IMR-90 (cell line): ENCODE measurements around the gene FAM184A. TPM values are rescaled to one million over a fixed set of nuclear protein-coding genes. Genes with fewer than 3 reads are reported as not detected.

ENCODE experiments used
- ATAC-seq: fragments of 200-7000 bp; cut with Tn5 transposase; 2 replicates; pipeline ENCODE4 v1.9.1; 2020; ENCODE audit warnings: low read depth, mild to moderate bottlenecking, moderate library complexity
- BruUV-seq: library from RNA; stranded (reverse); fragments of 400-500 nt; replicated peaks from 2 replicates; lab custom pipeline; 2021; lab: Mats Ljungman, UMichigan
- CTCF ChIA-PET: fragments of 300-600 bp; formaldehyde crosslinking; extraction: SDS; loops from one replicate; lab custom pipeline; 2021; ENCODE audit warnings: antibody characterized with exemption; lab: Yijun Ruan, JAX
- POLR2A ChIA-PET: fragments of 300-600 bp; sonication (Branson Sonifier 250); formaldehyde crosslinking; loops from one replicate; lab custom pipeline; 2022; ENCODE audit warnings: antibody characterized with exemption; ENCODE audit not compliant: unreplicated experiment; lab: Charles Lee
- DNase-seq: peaks from one replicate; pipeline ENCODE4 v3.0.0; 2013
- H2AFZ ChIP-seq: replicated peaks from 2 replicates; pipeline ENCODE3; 2013; ENCODE audit warnings: low read length, mild to moderate bottlenecking; ENCODE audit not compliant: poor library complexity
- H2AK5ac ChIP-seq: 2 replicates; pipeline ENCODE4 v1.6.1; 2013; ENCODE audit warnings: low read depth, low read length, inconsistent platforms
- H2AK9ac ChIP-seq: replicated peaks from 2 replicates; pipeline ENCODE3; 2013; ENCODE audit warnings: mild to moderate bottlenecking, low read depth, low read length, moderate library complexity; ENCODE audit not compliant: poor library complexity
- H2BK120ac ChIP-seq: 2 replicates; pipeline ENCODE4 v1.6.1; 2013; ENCODE audit warnings: low read depth, low read length, inconsistent platforms
- H2BK15ac ChIP-seq: 3 replicates; pipeline ENCODE4 v1.6.1; 2013; ENCODE audit warnings: low read depth, low read length, inconsistent platforms
- H2BK20ac ChIP-seq: 2 replicates; pipeline ENCODE4 v1.6.1; 2013; ENCODE audit warnings: low read depth, mild to moderate bottlenecking, inconsistent platforms, low read length, moderate library complexity
- H2BK5ac ChIP-seq: 2 replicates; pipeline ENCODE4 v1.6.1; 2013; ENCODE audit warnings: mild to moderate bottlenecking, low read depth, low read length, inconsistent platforms; ENCODE audit not compliant: poor library complexity, severe bottlenecking
- H3K14ac ChIP-seq: replicated peaks from 2 replicates; pipeline ENCODE4 v1.6.1; 2013; ENCODE audit warnings: low read depth, low read length, inconsistent platforms
- H3K18ac ChIP-seq: 2 replicates; pipeline ENCODE4 v1.6.1; 2013; ENCODE audit warnings: low read depth, low read length, control low read depth
- H3K23ac ChIP-seq: 2 replicates; pipeline ENCODE4 v1.6.1; 2013; ENCODE audit warnings: low read depth, low read length, inconsistent platforms
- H3K27ac ChIP-seq: 2 replicates; pipeline ENCODE4 v1.5.1; 2013; ENCODE audit warnings: mild to moderate bottlenecking, control low read depth, low read length; ENCODE audit not compliant: insufficient read depth
- H3K27me3 ChIP-seq: 2 replicates; pipeline ENCODE4 v1.6.1; 2013; ENCODE audit warnings: low read length; ENCODE audit not compliant: control insufficient read depth, insufficient read depth
- H3K36me3 ChIP-seq: 2 replicates; pipeline ENCODE4 v1.6.1; 2013; ENCODE audit warnings: low read length, mixed read lengths; ENCODE audit not compliant: control insufficient read depth, insufficient read depth
- H3K4ac ChIP-seq: 2 replicates; pipeline ENCODE4 v1.6.1; 2013; ENCODE audit warnings: low read depth, low read length, inconsistent platforms
- H3K4me1 ChIP-seq: 2 replicates; pipeline ENCODE4 v1.6.1; 2013; ENCODE audit warnings: low read length, mixed read lengths; ENCODE audit not compliant: control insufficient read depth, insufficient read depth
- H3K4me2 ChIP-seq: 2 replicates; pipeline ENCODE4 v1.6.1; 2013; ENCODE audit warnings: low read depth, mild to moderate bottlenecking, control low read depth, low read length, moderate library complexity
- H3K4me3 ChIP-seq: 2 replicates; pipeline ENCODE4 v1.5.1; 2013; ENCODE audit warnings: low read depth, mild to moderate bottlenecking, control low read depth, low read length, moderate library complexity; ENCODE audit not compliant: insufficient read depth
- H3K56ac ChIP-seq: 2 replicates; pipeline ENCODE4 v1.6.1; 2013; ENCODE audit warnings: low read length, inconsistent platforms; ENCODE audit not compliant: insufficient read depth; ENCODE audit errors: extremely low read depth
- H3K79me1 ChIP-seq, 2 experiments: 2 replicates each; pipeline ENCODE4 v1.6.1; 2013; ENCODE audit warnings: low read length in 2 of 2, inconsistent platforms in 1 of 2, low read depth in 1 of 2
- H3K9ac ChIP-seq: 2 replicates; pipeline ENCODE4 v1.6.1; 2013; ENCODE audit warnings: low read depth, low read length, control low read depth
- H3K9me1 ChIP-seq: 2 replicates; pipeline ENCODE4 v1.6.1; 2013; ENCODE audit warnings: low read length, inconsistent platforms; ENCODE audit not compliant: insufficient read depth
- H3K9me3 ChIP-seq: 2 replicates; pipeline ENCODE4 v1.6.1; 2013; ENCODE audit warnings: low read length; ENCODE audit not compliant: control insufficient read depth, insufficient read depth
- H4K20me1 ChIP-seq: 2 replicates; pipeline ENCODE4 v1.6.1; 2013; ENCODE audit warnings: low read length, inconsistent platforms; ENCODE audit not compliant: insufficient read depth
- H4K5ac ChIP-seq: 2 replicates; pipeline ENCODE4 v1.6.1; 2013; ENCODE audit warnings: mild to moderate bottlenecking, low read depth, low read length, control low read depth
- H4K8ac ChIP-seq, 2 experiments: 2 replicates each; pipeline ENCODE4 v1.6.1; 2013; ENCODE audit warnings: low read depth in 2 of 2, low read length in 2 of 2, control low read depth in 1 of 2, inconsistent platforms in 1 of 2
- H4K91ac ChIP-seq: 2 replicates; pipeline ENCODE4 v1.6.1; 2013; ENCODE audit warnings: low read depth, low read length, inconsistent platforms; ENCODE audit not compliant: insufficient read depth
- BHLHE40 ChIP-seq: fragments of 150-350 bp; IDR thresholded peaks from 2 replicates; pipeline ENCODE4 v1.6.1; 2016; ENCODE audit warnings: mild to moderate bottlenecking, low read depth, low read length
- CEBPB ChIP-seq: IDR thresholded peaks from 2 replicates; pipeline ENCODE4 v1.6.1; 2012; ENCODE audit warnings: low read depth, low read length, improper control_type of control experiment
- CHD1 ChIP-seq: IDR thresholded peaks from 2 replicates; pipeline ENCODE4 v1.6.1; 2012; ENCODE audit warnings: low read depth, low read length, improper control_type of control experiment
- CTCF ChIP-seq: conservative IDR thresholded peaks from 2 replicates; pipeline ENCODE4 v1.5.1; 2012; ENCODE audit warnings: mild to moderate bottlenecking, low read depth, low read length, improper control_type of control experiment
- ELK1 ChIP-seq: fragments of 150-350 bp; IDR thresholded peaks from 2 replicates; pipeline ENCODE4 v1.6.1; 2016; ENCODE audit warnings: low read depth, mild to moderate bottlenecking, low read length, moderate library complexity, borderline replicate concordance
- MAFK ChIP-seq: IDR thresholded peaks from 2 replicates; pipeline ENCODE4 v1.6.1; 2012; ENCODE audit warnings: low read depth, low read length, improper control_type of control experiment
- MAZ ChIP-seq: IDR thresholded peaks from 2 replicates; pipeline ENCODE4 v1.6.1; 2012; ENCODE audit warnings: low read depth, mild to moderate bottlenecking, low read length, improper control_type of control experiment, moderate library complexity, borderline replicate concordance
- MXI1 ChIP-seq: IDR thresholded peaks from 2 replicates; pipeline ENCODE4 v1.6.1; 2012; ENCODE audit warnings: low read depth, mild to moderate bottlenecking, low read length, moderate library complexity, borderline replicate concordance
- NFE2L2 ChIP-seq: fragments of 150-350 bp; IDR thresholded peaks from 2 replicates; pipeline ENCODE4 v1.6.1; 2016; ENCODE audit warnings: low read depth, mild to moderate bottlenecking, low read length
- POLR2A ChIP-seq: IDR thresholded peaks from 2 replicates; pipeline ENCODE4 v1.6.1; 2012; ENCODE audit warnings: mild to moderate bottlenecking, low read depth, low read length
- RCOR1 ChIP-seq: IDR thresholded peaks from 2 replicates; pipeline ENCODE4 v1.6.1; 2012; ENCODE audit warnings: mild to moderate bottlenecking, low read length, improper control_type of control experiment; ENCODE audit not compliant: insufficient replicate concordance
- RFX5 ChIP-seq: IDR thresholded peaks from 2 replicates; pipeline ENCODE4 v1.8.0; 2012; ENCODE audit warnings: low read depth, mild to moderate bottlenecking, low read length, moderate library complexity
- USF2 ChIP-seq: fragments of 150-350 bp; IDR thresholded peaks from 2 replicates; pipeline ENCODE4 v1.6.1; 2017; ENCODE audit warnings: mild to moderate bottlenecking, antibody characterized with exemption, low read length, low read depth
- dilution Hi-C: fragments of 300-500 bp; cut with HindIII; formaldehyde crosslinking; loops from one replicate; pipeline ENCODE4 v1.14.3; 2018; ENCODE audit warnings: low sequenced_read_pairs; ENCODE audit not compliant: unreplicated experiment
- in situ Hi-C: fragments of 300-500 bp; cut with MboI; formaldehyde crosslinking; loops from 3 replicates; pipeline ENCODE4 v1.14.3; 2019; ENCODE audit warnings: low sequenced_read_pairs, inconsistent platforms, mixed read lengths
- intact Hi-C: fragments of 100-400 bp; cut with micrococcal nuclease; formaldehyde crosslinking; loops from 2 replicates; pipeline ENCODE4 v1.10.0; 2022
- polyA plus RNA-seq, 3 experiments: library from polyadenylated mRNA; depleted of rRNA; stranded (reverse); fragments of >200 nt; gene quantifications; 2 replicates each; pipeline ENCODE4 v1.2.3, GENCODE V29; 2012; ENCODE audit warnings: low replicate concordance in 1 of 3
- total RNA-seq: library from RNA; depleted of rRNA; stranded (reverse); fragments of >200 nt; gene quantifications from 2 replicates; pipeline ENCODE4 v1.2.3, GENCODE V29; 2012

The FAM184A gene
- total and polyA plus RNA-seq, 2 of the 4 experiments (the other 2 are of a cell fraction), result 0.03 TPM; not detected in 1

- Histone ChIP-seq H3K4ac (no peak overlapping the region), H3K4me2 (no peak overlapping the region), H2AK5ac (no peak overlapping the region), H3K9me1 (no peaks in the 10 kb centered on the region), H3K4me3 (no peak overlapping the region), H2BK120ac (no peak overlapping the region), H3K56ac (no peak overlapping the region), H3K4me1 (no peaks in the 10 kb centered on the region), H3K18ac (no peak overlapping the region), H2AK9ac (no peak overlapping the region), H2BK15ac (no peak overlapping the region), H3K36me3 (no peaks in the 10 kb centered on the region), H4K91ac (no peak overlapping the region), H3K14ac (no peak overlapping the region), H3K27ac (no peak overlapping the region), H2BK20ac (no peak overlapping the region), H4K20me1 (no peaks in the 10 kb centered on the region), H4K5ac (no peak overlapping the region), H3K9me3 (peaks cover 2% of the 10 kb centered on the region; the same call in 1 of the 2 replicates), H3K79me1 (no peaks in the 10 kb centered on the region), H2AFZ (no peak overlapping the region), H3K9ac (no peak overlapping the region), H3K23ac (no peak overlapping the region), H2BK5ac (no peak overlapping the region), H3K27me3 (no peaks in the 10 kb centered on the region; the same call in 1 of the 2 replicates), H4K8ac (no peak overlapping the region)
- CTCF ChIA-PET, result no interaction called here
- dilution Hi-C loops, result no loop called here
- BruUV-seq, result no TSS peak
- POLR2A ChIA-PET, result no interaction called here
- in situ Hi-C loops, result no loop called here
- TF ChIP-seq RCOR1 (no peak), USF2 (no peak), MXI1 (no peak), RFX5 (no peak), BHLHE40 (no peak), CHD1 (no peak), POLR2A (no peak), CTCF (no peak), CEBPB (no peak), MAFK (no peak), NFE2L2 (no peak), MAZ (no peak), ELK1 (no peak)
- no peak for ATAC-seq
- no peak for DNase-seq
- intact Hi-C loops, result no loop called here
Measured at GRCh38 chr6:118945217-118945616, 133.2 kb downstream of the FAM184A start.
